Suprapubic skin (tissue), 4 donors: Measurements from ENCODE around the gene BTBD2.

Experiments
- CTCF ChIP-seq, 2 donors: fragments of 200-600 bp in 1 of 2; fragments of 450-650 bp in 1 of 2; sonication (generic) in 1 of 2; IDR thresholded peaks; one replicate each; pipeline ENCODE4 v1.5.1; 2016 to 2019; ENCODE audit warnings: antibody characterized with exemption in 2 of 2, mild to moderate bottlenecking in 1 of 2, moderate library complexity in 1 of 2
- EP300 ChIP-seq: sonication (generic); formaldehyde crosslinking; IDR thresholded peaks from one replicate; pipeline ENCODE4 v1.6.1; 2017; ENCODE audit warnings: antibody characterized with exemption
- POLR2A ChIP-seq, 2 donors: fragments of 450-650 bp; IDR thresholded peaks; one replicate each; pipeline ENCODE4 v1.6.1; 2017; ENCODE audit warnings: antibody characterized with exemption in 2 of 2, mild to moderate bottlenecking in 2 of 2, moderate library complexity in 2 of 2
- POLR2AphosphoS5 ChIP-seq, 3 donors: sonication (generic); formaldehyde crosslinking; IDR thresholded peaks; one replicate each; pipeline ENCODE4 v1.6.1; 2017; ENCODE audit warnings: antibody characterized with exemption in 3 of 3

GRCh38 chr19:1953441-1954094 lies 61.9 kb downstream of the BTBD2 start:
- no peak for TF ChIP-seq CTCF (IDR thresholded peaks at IDR 0.05)
- TF ChIP-seq POLR2A (IDR thresholded peaks at IDR 0.05): no peak
- no peak for TF ChIP-seq POLR2AphosphoS5 (IDR thresholded peaks at IDR 0.05)
- TF ChIP-seq EP300: no peak
